Activated CD4-positive, alpha-beta T cell treated with anti-CD3 and anti-CD28 coated beads for 36 hours (primary cell): ENCODE data around the gene HDAC4. TPM values are rescaled to one million over a fixed set of nuclear protein-coding genes. Genes with fewer than 3 reads are reported as not detected.

Source experiments
- ATAC-seq: fragments of 200-7000 bp; cut with Tn5 transposase; one replicate; pipeline ENCODE4 v1.10.0; 2021; ENCODE audit warnings: mild to moderate bottlenecking, moderate library complexity
- CTCF ChIA-PET: fragments of 350-600 bp; sonication (Branson Sonifier 250); formaldehyde crosslinking; loops from one replicate; lab custom pipeline; 2021; ENCODE audit warnings: antibody characterized with exemption; lab: Charles Lee
- POLR2A ChIA-PET: fragments of 350-600 bp; sonication (Branson Sonifier 250); formaldehyde crosslinking; loops from one replicate; lab custom pipeline; 2021; ENCODE audit warnings: antibody characterized with exemption, inconsistent platforms; lab: Charles Lee
- DNase-seq: peaks from one replicate; pipeline ENCODE4 v3.0.0-alpha.2; 2020
- H3K27ac Mint-ChIP-seq: one replicate; pipeline ENCODE4 v1.8.0; 2021; ENCODE audit warnings: mixed read lengths
- H3K27me3 Mint-ChIP-seq: one replicate; pipeline ENCODE4 v1.8.0; 2021; ENCODE audit warnings: mixed read lengths
- H3K36me3 Mint-ChIP-seq: one replicate; pipeline ENCODE4 v1.8.0; 2021; ENCODE audit warnings: low read depth, mixed read lengths
- H3K4me1 Mint-ChIP-seq: one replicate; pipeline ENCODE4 v1.8.0; 2021; ENCODE audit warnings: mixed read lengths
- H3K4me3 Mint-ChIP-seq: one replicate; pipeline ENCODE4 v1.8.0; 2021; ENCODE audit warnings: mild to moderate bottlenecking, moderate library complexity, mixed read lengths
- H3K9me3 Mint-ChIP-seq: one replicate; pipeline ENCODE4 v1.8.0; 2021; ENCODE audit warnings: low read depth, mixed read lengths
- intact Hi-C, 2 experiments: fragments of 100-400 bp; cut with DNase I in 1 of 2; cut with micrococcal nuclease in 1 of 2; formaldehyde crosslinking; loops; one replicate each; pipeline versions ENCODE4 v1.14.2 to v1.15.1; 2022 to 2024; cut with DNase I, micrococcal nuclease
- total RNA-seq, 2 experiments: library from RNA; stranded (reverse); gene quantifications; one replicate each; pipeline ENCODE4 v1.2.3, GENCODE V29; 2021

The HDAC4 gene
- total RNA-seq, 2 experiments from 2014 or later, result 25.4 to 30.4 TPM

DNA sequence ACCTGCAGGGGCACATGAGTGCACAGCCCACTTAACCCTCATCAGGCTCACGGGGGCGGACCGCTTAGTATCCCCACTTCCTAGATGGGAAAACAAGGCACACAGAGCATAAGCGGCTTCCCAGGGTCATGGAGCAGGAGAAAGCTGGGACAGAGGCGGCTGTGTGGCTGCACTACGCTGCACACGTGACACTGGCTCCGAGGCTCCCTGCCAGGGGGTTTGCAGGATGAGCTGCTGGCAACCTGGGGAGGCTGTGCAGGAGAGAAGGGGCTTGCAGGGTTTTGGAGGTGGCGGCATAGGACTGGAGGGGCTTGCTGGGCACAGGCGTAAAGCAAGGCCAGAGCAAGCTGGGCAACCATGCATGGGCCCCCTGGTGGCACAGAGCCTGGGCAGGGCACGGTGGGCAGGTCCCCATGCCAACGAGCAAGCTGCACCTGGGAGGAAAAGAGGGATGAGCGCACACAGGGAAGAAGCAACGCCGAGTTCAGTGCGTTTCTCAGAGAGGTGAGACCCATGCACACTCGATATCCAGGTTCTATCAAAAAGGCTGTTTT lies 268.6 kb downstream of the HDAC4 start:
- POLR2A ChIA-PET, result no interaction called here
- ATAC-seq (no peak), DNase-seq (no peak)
- intact Hi-C loops, result no loop called here
- CTCF ChIA-PET, result no interaction called here
- H3K9me3 Mint-ChIP-seq, result no peaks in the 10 kb centered on the region
- H3K27me3 Mint-ChIP-seq, result no peaks in the 10 kb centered on the region
- H3K4me3 Mint-ChIP-seq, result no peak overlapping the region
- H3K27ac Mint-ChIP-seq, result no peak overlapping the region
- H3K36me3 Mint-ChIP-seq, result peaks cover 35% of the 10 kb centered on the region
- H3K4me1 Mint-ChIP-seq, result no peaks in the 10 kb centered on the region

- H3K27me3 Mint-ChIP-seq, result no peaks in the 10 kb centered on the region
- DNase-seq, result no peak
- ChIA-PET POLR2A (no interaction called here), CTCF (no interaction called here)
- no peaks in the 10 kb centered on the region for H3K9me3 Mint-ChIP-seq
- intact Hi-C loops, result no loop called here
- peaks cover 32% of the 10 kb centered on the region for H3K36me3 Mint-ChIP-seq
- no peak overlapping the region for H3K27ac Mint-ChIP-seq
- no peaks in the 10 kb centered on the region for H3K4me1 Mint-ChIP-seq
- no peak for ATAC-seq
- no peak overlapping the region for H3K4me3 Mint-ChIP-seq
Measured at GRCh38 chr2:239131521-239131920, 269.3 kb downstream of the HDAC4 start.

DNA sequence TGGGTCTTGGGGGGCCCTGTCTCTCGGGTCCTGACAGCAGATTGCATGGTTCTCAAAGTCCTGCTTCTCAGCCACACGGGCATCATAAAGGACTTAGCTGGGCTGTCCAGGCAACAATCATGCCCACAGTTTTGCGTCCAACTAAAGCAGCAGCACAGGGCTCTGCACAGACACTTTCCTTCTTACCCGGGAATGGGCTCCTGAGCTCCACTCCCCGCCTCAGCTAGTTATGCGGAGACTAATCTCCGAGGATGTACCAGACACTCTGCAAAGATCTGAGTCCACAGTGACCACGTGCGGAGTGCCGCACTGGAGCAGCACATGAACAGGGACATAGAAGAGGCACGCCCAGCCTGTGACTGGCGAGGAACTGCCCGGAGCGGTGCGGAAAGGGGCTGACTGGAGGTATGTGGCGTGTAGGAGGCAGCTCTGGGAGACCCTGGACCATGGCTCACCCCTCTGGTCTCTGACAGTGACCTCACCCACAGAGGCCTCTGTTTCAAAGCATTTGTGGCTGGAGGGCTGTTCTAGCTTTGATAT lies 270.0 kb downstream of the HDAC4 start:
- Mint-ChIP-seq H3K27me3 (no peaks in the 10 kb centered on the region), H3K27ac (no peak overlapping the region), H3K4me1 (no peaks in the 10 kb centered on the region), H3K4me3 (no peak overlapping the region), H3K9me3 (no peaks in the 10 kb centered on the region), H3K36me3 (peaks cover 30% of the 10 kb centered on the region)
- ATAC-seq, result no peak
- DNase-seq, result no peak
- CTCF ChIA-PET, result no interaction called here
- POLR2A ChIA-PET, result no interaction called here
- intact Hi-C loops, result no loop called here

DNA sequence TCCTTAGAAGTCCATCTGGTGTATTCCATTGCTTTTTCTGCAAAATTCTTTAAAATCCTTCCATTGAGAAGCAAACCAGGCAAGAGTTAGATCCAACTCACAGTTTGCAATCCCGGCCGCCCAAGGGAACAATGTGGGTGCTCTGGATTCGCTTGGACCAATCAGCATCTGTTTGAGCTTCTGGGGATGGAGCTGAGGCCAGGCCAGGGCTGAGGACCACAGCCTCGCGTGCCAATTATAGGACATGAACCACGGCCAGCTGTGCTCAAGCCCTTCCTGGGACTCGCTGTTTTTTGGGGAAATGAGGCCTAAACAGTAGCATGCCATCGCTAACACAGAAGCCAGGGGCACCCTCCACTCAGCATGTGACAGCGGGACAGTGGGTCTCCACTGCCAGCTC lies 270.8 kb downstream of the HDAC4 start:
- no peaks in the 10 kb centered on the region for H3K4me1 Mint-ChIP-seq
- no peaks in the 10 kb centered on the region for H3K27me3 Mint-ChIP-seq
- H3K27ac Mint-ChIP-seq, result no peak overlapping the region
- ATAC-seq (no peak), DNase-seq (no peak)
- ChIA-PET POLR2A (no interaction called here), CTCF (no interaction called here)
- H3K9me3 Mint-ChIP-seq, result no peaks in the 10 kb centered on the region
- H3K36me3 Mint-ChIP-seq, result peaks cover 33% of the 10 kb centered on the region
- no peak overlapping the region for H3K4me3 Mint-ChIP-seq
- intact Hi-C loops, result no loop called here

DNA sequence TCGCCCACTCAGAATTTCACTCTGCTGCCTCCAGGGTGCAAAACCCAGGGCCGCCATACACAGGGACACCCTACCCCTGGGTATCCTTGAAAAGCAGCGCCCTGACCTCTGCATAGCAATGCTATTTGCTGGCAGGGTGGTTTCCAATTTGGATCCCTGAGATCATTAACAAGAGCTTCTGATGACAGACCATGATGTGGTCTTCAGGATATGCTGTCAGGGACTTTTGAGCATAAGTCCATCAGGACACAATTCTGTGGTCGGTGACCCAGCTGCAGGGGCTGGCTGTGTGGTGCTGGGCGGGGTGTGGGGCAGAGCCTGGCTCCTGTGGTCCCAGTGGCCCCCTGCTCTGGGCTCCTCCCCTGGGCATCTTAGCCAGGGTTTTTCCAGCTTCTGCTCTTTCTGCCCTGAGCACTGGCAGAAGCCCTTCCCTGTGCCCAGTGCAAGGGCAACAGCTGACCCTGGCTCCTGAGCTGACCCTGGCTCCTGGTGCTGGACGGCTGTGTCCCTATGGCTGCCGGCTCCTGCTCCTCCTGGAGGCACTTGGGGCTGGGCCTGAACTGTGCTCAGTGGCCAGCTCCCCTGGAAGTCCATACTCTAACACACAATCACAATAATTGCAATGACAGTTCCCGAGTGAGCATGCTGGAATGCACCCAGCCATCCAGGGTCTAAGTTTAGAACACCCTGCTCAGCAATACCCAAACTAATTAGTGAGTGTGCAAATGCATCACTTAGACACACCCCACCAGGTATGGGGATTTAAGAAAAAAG lies 271.5 kb downstream of the HDAC4 start:
- POLR2A ChIA-PET, result no interaction called here
- intact Hi-C loops, result no loop called here
- CTCF ChIA-PET, result no interaction called here
- Mint-ChIP-seq H3K27me3 (no peaks in the 10 kb centered on the region), H3K4me3 (no peak overlapping the region), H3K9me3 (peaks cover 3% of the 10 kb centered on the region), H3K4me1 (no peaks in the 10 kb centered on the region), H3K27ac (no peak overlapping the region), H3K36me3 (peaks cover 35% of the 10 kb centered on the region)
- ATAC-seq (no peak), DNase-seq (no peak)

DNA sequence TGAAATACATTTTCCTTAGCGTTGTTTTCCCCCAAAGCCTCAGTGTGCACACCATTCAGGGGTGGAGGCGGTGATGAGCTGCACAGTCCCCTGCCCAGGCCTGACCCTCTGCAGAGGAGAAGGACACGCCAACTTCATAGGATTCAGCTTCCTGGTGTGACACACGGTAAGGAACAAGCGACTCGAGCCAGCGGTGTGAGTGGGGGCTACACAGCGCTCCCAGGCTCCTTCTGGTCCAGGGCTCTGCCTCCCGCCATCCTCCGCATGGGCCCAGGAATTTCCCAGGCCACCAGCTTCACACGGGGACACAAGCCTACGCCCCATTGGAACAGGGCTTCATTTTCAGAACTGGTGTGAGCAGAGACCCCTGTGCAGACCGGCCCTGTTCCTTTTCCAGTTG lies 272.1 kb downstream of the HDAC4 start:
- ChIA-PET CTCF (no interaction called here), POLR2A (no interaction called here)
- intact Hi-C loops, result no loop called here
- Mint-ChIP-seq H3K27me3 (no peaks in the 10 kb centered on the region), H3K4me3 (no peak overlapping the region), H3K36me3 (peaks cover 33% of the 10 kb centered on the region), H3K27ac (no peak overlapping the region), H3K4me1 (no peaks in the 10 kb centered on the region), H3K9me3 (peaks cover 3% of the 10 kb centered on the region)
- DNase-seq (no peak), ATAC-seq (no peak)

DNA sequence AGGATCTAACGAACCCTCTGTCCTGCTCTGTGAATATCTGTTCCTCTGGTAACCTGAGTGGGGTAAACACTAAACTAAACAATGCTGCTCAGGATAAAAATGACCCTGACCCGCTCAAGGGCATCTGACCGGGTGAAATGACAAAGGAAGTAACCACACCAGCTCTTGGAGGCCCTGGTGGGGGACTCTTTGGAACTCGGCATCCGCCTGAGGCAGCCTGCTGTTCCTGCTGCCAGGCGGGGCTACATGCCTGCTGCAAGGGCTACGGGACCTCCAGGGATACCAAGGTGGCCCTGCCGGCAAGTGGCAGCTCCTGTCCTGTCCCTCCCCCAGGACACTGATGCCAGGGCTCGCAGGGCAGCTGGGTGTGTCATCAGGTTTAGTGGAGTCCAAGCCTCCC lies 273.3 kb downstream of the HDAC4 start:
- Mint-ChIP-seq H3K9me3 (peaks cover 3% of the 10 kb centered on the region), H3K36me3 (peaks cover 23% of the 10 kb centered on the region), H3K4me3 (no peak overlapping the region), H3K4me1 (no peaks in the 10 kb centered on the region), H3K27me3 (no peaks in the 10 kb centered on the region), H3K27ac (no peak overlapping the region)
- no peak for DNase-seq
- intact Hi-C loops, result no loop called here
- CTCF ChIA-PET, result interaction anchor here (0.5 kb wide), 1 partner anchor 180 kb away, joined by 3 read pairs; no protein-coding TSS in a partner anchor
- ATAC-seq, result no peak
- POLR2A ChIA-PET, result no interaction called here

- DNase-seq, result no peak
Measured at GRCh38 chr2:239125726-239126675, 274.8 kb downstream of the HDAC4 start.

GRCh38 chr2:239124152-239124899 lies 276.5 kb downstream of the HDAC4 start:
- Mint-ChIP-seq H3K36me3 (peaks cover 20% of the 10 kb centered on the region), H3K27me3 (no peaks in the 10 kb centered on the region), H3K4me1 (peaks cover 11% of the 10 kb centered on the region), H3K9me3 (peaks cover 3% of the 10 kb centered on the region), H3K4me3 (no peak overlapping the region), H3K27ac (no peak overlapping the region)
- DNase-seq, result no peak
- POLR2A ChIA-PET, result no interaction called here
- intact Hi-C loops, result no loop called here
- ATAC-seq, result no peak
- CTCF ChIA-PET, result no interaction called here

More at GRCh38 chr2:239125726-239126675, 274.8 kb downstream of the HDAC4 start:
- Mint-ChIP-seq H3K9me3 (peaks cover 3% of the 10 kb centered on the region), H3K36me3 (peaks cover 22% of the 10 kb centered on the region), H3K4me3 (no peak overlapping the region), H3K27ac (no peak overlapping the region), H3K4me1 (no peaks in the 10 kb centered on the region), H3K27me3 (no peaks in the 10 kb centered on the region)
- intact Hi-C loops, result no loop called here
- CTCF ChIA-PET, result interaction anchor here (0.8 kb wide), 1 partner anchor 807 kb away, joined by 3 read pairs; no protein-coding TSS in a partner anchor
- ATAC-seq, result no peak
- POLR2A ChIA-PET, result no interaction called here

DNA sequence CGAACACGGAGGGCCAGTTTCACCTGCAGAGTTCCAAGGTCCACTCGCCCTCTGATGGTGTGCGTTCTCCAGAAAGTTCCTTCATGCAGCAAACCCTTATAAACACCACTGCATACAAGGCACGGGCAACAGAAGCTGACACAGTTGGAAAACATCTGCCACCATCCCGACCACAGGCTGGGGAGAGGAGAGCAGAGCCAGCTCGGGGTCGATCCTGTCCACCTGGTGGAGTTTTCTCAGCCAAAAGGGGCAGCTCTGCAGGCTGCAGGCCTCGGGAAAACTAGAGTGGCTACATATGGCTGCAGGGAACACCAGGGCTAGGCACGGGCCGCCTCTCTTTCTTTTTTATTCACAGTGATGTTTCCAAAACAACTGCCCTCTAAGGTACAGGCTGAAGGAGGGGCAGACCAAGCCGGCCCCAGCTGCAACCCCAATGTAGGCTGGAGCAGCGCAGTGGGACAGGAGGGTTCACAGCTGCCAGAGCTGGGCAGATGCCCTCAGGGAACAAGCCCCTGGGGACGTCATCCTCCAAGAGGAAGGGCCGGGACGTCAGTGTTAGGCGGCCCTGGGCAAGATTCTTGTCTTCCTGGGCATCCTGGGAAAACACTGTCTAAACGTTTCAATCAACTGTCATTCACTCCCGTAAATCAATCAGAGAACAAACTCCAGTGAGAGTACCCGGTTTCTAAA lies 278.3 kb downstream of the HDAC4 start:
- CTCF ChIA-PET, result no interaction called here
- peaks cover 20% of the 10 kb centered on the region for H3K36me3 Mint-ChIP-seq
- POLR2A ChIA-PET, result no interaction called here

More for the DNA sequence above, 278.3 kb downstream of the HDAC4 start:
- Mint-ChIP-seq H3K4me1 (peaks cover 24% of the 10 kb centered on the region), H3K27me3 (no peaks in the 10 kb centered on the region), H3K4me3 (no peak overlapping the region), H3K9me3 (peaks cover 3% of the 10 kb centered on the region), H3K27ac (no peak overlapping the region)
- no peak for DNase-seq
- intact Hi-C loops, result no loop called here
- ATAC-seq, result no peak
